NCI-H2196 (cell line): ENCODE measurements around the gene KMT2E.

Source experiments
- DNase-seq: peaks from one replicate; lab custom pipeline; 2025; ENCODE audit not compliant: unreplicated experiment; lab: John Stamatoyannopoulos, UW

Gene KMT2E

DNA sequence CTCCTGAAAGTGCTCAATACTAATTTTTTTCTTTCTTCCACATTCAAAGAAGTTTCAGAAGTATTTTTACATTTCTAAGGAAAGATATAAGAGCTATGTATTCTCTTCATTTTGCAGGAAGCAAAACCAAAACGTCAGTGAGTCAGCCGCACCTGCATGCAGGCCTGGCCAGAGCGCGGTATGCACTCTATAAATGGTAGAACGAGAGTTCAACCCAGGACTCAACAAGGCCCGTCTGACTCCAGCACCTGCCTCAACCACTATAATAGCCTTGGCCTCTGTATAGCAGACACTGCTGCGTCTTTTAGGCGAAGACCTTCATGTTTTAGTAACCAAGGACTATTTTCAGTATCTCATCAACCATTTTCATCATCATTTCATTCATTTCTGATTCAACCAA is 113.2 kb downstream of the KMT2E start:
- DNase-seq, result no peak

GRCh38 chr7:105130048-105130447 is 116.0 kb downstream of the KMT2E start:
- no peak for DNase-seq

DNA sequence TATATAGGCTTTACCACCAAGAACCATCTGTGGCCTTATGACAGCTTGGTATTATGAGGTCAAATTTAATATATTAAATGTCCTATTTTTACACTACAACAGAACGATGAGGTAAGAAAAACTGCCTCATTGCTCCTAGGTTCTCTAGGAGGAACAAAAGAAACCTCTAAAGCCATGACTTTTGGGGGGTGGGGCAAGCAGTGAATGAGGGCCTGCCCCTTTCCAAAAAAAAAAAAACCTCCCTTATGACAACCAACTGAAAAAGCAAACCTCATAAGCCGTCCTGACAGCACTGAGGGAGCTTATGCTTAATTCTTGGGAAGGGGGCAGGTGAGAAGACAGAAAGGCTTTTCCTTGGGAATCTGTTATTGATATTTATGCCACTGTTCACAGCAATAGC is 116.6 kb downstream of the KMT2E start:
- DNase-seq, result no peak

GRCh38 chr7:105131033-105131656 is 117.1 kb downstream of the KMT2E start:
- DNase-seq, result no peak

DNA sequence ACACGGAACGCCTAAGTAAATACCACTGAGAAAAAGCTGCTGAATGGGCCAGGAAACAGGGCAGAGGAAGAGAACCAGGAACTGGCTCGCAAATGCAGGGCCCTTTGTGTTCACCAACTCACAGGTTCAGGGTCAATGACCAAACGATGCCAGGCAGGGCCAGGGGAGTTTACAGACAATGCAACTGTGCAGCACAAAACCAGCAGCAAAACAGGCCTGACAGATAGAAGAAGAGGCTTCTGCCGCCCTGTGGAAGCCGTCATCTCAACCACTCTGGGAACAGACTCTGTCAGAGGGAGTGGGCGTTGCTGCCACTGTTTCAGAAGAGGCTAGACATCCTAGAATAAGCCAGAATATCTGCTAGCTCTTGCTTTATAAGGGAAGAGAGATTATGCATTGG is 117.9 kb downstream of the KMT2E start:
- DNase-seq, result no peak

- DNase-seq, result no peak
Measured at GRCh38 chr7:105132335-105132734, 118.3 kb downstream of the KMT2E start.

- no peak for DNase-seq
Measured at GRCh38 chr7:105132835-105133234, 118.8 kb downstream of the KMT2E start.

GRCh38 chr7:105133358-105133757 is 119.4 kb downstream of the KMT2E start:
- DNase-seq, result no peak

DNA sequence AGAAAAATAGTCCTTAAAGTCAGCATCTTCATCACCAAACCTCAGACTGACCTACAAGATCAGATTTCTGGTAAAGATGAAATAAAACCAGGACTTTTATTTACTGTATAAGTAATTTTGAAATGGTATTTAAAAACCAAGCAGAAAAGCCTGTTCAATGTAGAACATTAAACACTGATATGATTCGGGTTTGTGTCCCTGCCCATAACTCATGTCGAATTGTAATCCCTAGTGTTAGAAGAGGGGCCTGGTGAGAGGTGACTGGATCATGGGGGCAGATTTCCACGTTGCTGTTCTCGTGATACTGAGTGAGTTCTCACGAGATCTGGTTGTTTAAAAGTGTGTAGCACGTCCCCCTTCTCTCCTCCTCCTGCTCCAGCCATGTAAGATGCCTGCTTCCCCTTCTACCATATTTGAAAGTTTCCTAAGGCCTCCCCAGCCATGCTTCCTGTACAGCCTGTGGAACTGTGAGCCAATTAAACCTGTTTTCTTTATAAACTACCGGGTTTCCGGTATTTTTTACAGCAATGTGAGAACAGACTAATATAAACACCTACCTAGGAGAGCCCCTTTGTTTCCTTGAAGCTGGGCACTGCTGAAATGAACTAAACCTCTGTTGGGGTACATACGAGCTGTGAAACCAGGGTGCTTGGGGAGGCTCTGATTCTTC is 120.1 kb downstream of the KMT2E start:
- DNase-seq, result no peak

DNA sequence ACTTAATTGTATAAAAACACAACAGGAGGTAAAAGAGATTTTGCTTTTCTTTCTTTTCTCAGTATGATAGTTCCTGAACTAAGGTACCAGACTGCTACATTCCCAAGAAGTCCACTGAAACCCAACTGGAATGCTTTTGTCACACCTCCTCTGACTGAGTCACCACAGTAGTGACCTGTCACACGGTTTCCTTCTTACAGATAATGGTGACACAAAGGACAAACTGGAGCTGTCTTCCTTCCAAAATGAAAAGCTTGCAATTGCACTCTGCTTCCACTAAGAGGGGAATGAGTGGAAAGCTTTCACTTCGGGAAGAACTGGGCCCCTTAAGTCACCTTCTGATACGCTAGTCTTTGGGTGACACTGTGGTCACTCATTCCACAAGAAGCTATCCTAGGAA is 122.2 kb downstream of the KMT2E start:
- no peak for DNase-seq

- DNase-seq, result no peak
Measured at GRCh38 chr7:105137898-105138297, 123.9 kb downstream of the KMT2E start.

DNA sequence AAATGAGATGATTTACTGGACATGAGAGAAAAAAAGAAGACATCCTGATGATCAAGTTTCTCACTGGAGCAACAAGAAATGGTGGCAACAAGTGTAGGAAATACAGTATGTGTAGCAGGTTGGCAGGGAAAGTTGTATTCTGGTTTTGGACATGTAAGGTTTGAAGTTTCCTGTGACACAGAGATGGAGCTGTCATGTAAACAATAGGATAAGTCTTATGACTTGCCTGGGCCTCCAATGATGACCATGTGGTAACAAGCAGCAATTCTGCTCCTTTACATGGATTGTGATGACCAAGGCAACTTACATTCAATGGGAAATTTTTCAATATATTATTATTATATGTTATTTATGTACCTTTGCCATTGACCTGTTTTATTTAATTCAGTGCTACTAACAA is 125.4 kb downstream of the KMT2E start:
- no peak for DNase-seq

DNA sequence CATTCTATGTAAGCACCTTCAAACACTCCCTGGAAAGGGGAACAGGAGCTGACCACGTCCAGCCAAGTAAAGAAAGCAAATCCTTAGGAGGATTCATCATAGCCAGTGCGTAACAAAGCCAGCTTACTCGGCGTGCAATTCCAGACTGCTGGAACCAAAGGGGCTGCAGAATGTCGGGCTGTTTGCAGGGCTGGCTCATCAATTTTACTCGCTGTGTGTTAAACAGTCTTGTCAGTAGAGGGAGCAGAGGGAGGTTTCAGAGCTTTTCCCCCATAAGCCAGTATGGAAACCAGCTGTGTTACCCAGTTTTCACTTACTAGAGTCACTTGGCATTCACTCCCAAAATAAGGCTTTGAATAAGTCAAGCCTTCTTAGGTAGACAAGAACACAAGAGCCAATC is 127.1 kb downstream of the KMT2E start:
- no peak for DNase-seq

GRCh38 chr7:105149827-105150226 is 135.8 kb downstream of the KMT2E start:
- no peak for DNase-seq

DNA sequence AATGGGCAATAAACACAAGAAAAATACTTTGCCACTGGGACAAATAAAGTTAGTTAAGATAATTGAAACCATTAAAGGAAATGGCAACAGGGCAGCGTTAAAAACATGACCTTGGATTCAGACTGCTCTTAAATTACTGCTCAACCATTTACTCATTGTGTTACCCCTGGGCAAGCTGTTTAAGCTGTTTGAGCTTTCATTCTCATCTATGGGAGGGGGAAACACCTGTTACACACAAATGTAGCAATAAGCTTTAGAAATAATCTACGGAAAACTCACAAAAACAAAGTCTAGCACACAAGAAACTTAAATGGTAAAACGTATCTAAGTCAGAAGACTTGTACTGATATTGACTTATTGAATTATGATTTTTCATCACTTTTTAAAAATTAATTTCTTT is 137.1 kb downstream of the KMT2E start:
- DNase-seq, result no peak

- DNase-seq, result no peak
Measured at GRCh38 chr7:105153531-105153930, 139.5 kb downstream of the KMT2E start.

DNA sequence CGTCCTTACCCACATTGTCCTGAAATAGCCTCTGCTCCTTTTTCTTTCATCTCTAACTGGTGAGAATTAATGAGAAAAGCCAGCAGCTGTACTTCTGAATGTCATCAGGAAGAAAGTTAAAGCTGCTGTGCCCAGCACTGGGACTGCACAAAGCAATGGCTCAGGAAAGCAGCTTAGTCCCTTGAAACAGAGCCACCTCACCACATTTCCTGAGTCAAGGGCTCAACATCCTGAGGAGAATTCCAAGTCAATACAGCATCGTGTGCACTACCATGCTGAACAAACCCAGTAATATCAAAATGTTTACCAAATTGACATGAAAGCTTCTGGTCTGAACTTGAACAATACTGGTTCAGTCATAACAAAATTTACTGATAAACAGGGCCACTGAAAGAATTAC is 140.1 kb downstream of the KMT2E start:
- no peak for DNase-seq

DNA sequence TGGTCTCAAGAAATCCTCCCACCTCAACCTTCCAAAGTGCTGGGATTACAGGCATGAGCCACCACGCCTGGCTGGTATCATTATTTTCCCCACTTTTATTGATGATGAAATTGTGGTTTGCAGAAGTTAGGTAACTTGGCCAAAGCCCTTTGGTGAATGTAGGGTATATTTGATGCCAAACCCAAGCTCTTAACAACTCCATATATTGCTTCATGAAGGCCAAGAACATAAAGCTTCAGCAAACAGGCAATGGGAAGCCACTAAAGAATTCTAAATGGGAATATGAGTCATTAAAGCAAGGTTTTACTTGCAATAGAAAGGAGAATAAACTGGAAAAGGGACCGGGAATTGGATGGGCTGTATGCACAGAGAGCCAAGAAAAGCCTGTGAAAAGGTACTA is 142.7 kb downstream of the KMT2E start:
- DNase-seq, result no peak

DNA sequence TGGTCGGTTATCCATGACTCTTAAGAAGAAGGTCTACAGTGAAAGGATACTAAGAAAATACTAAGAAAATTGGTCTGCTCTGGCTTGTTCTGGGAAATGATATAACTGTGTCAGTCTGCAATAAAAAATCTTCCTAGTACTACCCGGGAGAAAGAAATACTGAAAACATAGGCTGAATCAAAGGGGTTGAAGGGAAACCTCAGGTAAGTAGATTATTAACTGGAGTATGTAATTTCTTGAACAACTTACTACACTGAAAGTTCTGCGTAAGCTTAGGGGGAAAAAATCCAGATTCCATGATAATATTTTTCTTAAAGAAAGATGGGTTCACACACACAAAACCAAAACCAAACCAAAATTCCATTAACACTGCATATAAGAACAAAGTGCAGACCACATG is 143.3 kb downstream of the KMT2E start:
- no peak for DNase-seq

GRCh38 chr7:105161366-105161765 is 147.4 kb downstream of the KMT2E start:
- DNase-seq, result no peak
